ENCODE data around the gene MGAT4A. TPM values are rescaled to one million over a fixed set of nuclear protein-coding genes. Genes with fewer than 3 reads are reported as not detected.

MGAT4A gene
- total and polyA plus RNA-seq, 2 of the 13 experiments (the other 11 are each of a cell fraction or from before 2014, with no cell fraction given) = 47.2 to 90.9 TPM

DNA sequence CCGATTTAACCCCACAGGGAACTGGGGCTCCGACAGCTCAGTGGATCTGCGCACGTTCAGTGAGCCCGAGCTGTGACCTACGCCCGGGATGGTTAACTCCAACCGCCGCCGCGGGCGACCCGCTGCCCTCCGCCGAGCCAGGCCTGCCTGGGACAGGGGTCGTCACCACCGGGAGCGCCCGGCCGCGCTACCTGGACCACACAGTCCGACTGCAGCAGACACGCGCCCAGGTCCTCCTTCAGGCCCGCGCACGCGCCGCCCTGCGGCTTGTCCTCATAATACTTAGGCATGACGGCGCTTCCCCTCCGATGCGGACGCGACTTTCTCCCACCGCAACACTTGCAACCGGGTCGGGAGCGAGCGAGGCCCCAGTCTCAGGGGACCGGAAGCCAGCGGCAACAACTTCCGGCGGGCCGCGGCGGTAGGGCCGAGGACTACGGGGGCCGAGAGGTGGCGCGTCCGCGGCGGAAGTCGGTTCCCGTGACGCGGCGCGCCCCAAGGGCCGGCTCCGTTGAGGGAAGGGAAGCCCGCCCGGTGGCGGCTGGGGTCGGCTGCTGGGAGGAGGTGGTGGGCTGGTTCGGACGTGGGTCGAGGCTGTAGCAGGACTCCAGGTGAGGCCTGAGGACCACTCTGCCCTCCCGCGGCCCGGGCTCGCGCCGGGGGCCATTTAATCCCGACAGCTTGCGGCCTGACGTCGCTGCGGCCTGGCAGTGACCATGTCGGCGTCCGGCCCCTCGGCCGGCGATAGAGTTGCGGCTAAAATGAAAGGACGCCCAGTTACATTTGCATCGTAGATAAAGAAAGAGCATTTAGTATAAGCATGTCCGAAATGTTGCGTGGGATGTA lies 122.6 kb downstream of the MGAT4A start, which contains the start of the genes COA5 and UNC50 (continued):
- TF ChIP-seq, protein P1, sequence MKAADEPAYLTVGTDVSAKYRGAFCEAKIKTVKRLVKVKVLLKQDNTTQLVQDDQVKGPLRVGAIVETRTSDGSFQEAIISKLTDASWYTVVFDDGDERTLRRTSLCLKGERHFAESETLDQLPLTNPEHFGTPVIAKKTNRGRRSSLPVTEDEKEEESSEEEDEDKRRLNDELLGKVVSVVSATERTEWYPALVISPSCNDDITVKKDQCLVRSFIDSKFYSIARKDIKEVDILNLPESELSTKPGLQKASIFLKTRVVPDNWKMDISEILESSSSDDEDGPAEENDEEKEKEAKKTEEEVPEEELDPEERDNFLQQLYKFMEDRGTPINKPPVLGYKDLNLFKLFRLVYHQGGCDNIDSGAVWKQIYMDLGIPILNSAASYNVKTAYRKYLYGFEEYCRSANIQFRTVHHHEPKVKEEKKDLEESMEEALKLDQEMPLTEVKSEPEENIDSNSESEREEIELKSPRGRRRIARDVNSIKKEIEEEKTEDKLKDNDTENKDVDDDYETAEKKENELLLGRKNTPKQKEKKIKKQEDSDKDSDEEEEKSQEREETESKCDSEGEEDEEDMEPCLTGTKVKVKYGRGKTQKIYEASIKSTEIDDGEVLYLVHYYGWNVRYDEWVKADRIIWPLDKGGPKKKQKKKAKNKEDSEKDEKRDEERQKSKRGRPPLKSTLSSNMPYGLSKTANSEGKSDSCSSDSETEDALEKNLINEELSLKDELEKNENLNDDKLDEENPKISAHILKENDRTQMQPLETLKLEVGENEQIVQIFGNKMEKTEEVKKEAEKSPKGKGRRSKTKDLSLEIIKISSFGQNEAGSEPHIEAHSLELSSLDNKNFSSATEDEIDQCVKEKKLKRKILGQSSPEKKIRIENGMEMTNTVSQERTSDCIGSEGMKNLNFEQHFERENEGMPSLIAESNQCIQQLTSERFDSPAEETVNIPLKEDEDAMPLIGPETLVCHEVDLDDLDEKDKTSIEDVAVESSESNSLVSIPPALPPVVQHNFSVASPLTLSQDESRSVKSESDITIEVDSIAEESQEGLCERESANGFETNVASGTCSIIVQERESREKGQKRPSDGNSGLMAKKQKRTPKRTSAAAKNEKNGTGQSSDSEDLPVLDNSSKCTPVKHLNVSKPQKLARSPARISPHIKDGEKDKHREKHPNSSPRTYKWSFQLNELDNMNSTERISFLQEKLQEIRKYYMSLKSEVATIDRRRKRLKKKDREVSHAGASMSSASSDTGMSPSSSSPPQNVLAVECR (CRISPR knock-in tag; IDR thresholded peaks at IDR 0.05; ENCODE audit: borderline replicate concordance) = peak; percentile 99
- TF ChIP-seq, protein P2, sequence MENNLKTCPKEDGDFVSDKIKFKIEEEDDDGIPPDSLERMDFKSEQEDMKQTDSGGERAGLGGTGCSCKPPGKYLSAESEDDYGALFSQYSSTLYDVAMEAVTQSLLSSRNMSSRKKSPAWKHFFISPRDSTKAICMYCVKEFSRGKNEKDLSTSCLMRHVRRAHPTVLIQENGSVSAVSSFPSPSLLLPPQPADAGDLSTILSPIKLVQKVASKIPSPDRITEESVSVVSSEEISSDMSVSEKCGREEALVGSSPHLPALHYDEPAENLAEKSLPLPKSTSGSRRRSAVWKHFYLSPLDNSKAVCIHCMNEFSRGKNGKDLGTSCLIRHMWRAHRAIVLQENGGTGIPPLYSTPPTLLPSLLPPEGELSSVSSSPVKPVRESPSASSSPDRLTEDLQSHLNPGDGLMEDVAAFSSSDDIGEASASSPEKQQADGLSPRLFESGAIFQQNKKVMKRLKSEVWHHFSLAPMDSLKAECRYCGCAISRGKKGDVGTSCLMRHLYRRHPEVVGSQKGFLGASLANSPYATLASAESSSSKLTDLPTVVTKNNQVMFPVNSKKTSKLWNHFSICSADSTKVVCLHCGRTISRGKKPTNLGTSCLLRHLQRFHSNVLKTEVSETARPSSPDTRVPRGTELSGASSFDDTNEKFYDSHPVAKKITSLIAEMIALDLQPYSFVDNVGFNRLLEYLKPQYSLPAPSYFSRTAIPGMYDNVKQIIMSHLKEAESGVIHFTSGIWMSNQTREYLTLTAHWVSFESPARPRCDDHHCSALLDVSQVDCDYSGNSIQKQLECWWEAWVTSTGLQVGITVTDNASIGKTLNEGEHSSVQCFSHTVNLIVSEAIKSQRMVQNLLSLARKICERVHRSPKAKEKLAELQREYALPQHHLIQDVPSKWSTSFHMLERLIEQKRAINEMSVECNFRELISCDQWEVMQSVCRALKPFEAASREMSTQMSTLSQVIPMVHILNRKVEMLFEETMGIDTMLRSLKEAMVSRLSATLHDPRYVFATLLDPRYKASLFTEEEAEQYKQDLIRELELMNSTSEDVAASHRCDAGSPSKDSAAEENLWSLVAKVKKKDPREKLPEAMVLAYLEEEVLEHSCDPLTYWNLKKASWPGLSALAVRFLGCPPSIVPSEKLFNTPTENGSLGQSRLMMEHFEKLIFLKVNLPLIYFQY (CRISPR knock-in tag; IDR thresholded peaks at IDR 0.05; ENCODE audit: borderline replicate concordance) = peak; percentile 94
- TF ChIP-seq, protein P3, sequence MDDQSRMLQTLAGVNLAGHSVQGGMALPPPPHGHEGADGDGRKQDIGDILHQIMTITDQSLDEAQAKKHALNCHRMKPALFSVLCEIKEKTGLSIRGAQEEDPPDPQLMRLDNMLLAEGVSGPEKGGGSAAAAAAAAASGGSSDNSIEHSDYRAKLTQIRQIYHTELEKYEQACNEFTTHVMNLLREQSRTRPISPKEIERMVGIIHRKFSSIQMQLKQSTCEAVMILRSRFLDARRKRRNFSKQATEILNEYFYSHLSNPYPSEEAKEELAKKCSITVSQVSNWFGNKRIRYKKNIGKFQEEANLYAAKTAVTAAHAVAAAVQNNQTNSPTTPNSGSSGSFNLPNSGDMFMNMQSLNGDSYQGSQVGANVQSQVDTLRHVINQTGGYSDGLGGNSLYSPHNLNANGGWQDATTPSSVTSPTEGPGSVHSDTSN (CRISPR knock-in tag; IDR thresholded peaks at IDR 0.05; ENCODE audit: borderline replicate concordance) = no peak
- peak; percentile 100 for TF ChIP-seq ZFY (CRISPR knock-in tag; IDR thresholded peaks at IDR 0.05)
- TF ChIP-seq, protein P4, sequence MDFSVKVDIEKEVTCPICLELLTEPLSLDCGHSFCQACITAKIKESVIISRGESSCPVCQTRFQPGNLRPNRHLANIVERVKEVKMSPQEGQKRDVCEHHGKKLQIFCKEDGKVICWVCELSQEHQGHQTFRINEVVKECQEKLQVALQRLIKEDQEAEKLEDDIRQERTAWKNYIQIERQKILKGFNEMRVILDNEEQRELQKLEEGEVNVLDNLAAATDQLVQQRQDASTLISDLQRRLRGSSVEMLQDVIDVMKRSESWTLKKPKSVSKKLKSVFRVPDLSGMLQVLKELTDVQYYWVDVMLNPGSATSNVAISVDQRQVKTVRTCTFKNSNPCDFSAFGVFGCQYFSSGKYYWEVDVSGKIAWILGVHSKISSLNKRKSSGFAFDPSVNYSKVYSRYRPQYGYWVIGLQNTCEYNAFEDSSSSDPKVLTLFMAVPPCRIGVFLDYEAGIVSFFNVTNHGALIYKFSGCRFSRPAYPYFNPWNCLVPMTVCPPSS (IDR thresholded peaks at IDR 0.05) = no peak
- TF ChIP-seq SRY (CRISPR knock-in tag; IDR thresholded peaks at IDR 0.05) = peak; percentile 98
- peak; percentile 49; the same call in 1 of the 2 replicates for TF ChIP-seq MED13 (CRISPR knock-in tag; IDR thresholded peaks at IDR 0.05)
- TF ChIP-seq PCBP2 (optimal IDR thresholded peaks at IDR 0.05; ENCODE audit: low read depth, low read length, poor library complexity, severe bottlenecking) = no peak
- TF ChIP-seq ZNF530 (CRISPR knock-in tag; IDR thresholded peaks at IDR 0.05; ENCODE audit: low read depth) = no peak
- TF ChIP-seq, protein P5, sequence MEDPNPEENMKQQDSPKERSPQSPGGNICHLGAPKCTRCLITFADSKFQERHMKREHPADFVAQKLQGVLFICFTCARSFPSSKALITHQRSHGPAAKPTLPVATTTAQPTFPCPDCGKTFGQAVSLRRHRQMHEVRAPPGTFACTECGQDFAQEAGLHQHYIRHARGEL (CRISPR knock-in tag; IDR thresholded peaks at IDR 0.05) = peak; percentile 88; the same call in 1 of the 2 replicates
- TF ChIP-seq, protein P6, sequence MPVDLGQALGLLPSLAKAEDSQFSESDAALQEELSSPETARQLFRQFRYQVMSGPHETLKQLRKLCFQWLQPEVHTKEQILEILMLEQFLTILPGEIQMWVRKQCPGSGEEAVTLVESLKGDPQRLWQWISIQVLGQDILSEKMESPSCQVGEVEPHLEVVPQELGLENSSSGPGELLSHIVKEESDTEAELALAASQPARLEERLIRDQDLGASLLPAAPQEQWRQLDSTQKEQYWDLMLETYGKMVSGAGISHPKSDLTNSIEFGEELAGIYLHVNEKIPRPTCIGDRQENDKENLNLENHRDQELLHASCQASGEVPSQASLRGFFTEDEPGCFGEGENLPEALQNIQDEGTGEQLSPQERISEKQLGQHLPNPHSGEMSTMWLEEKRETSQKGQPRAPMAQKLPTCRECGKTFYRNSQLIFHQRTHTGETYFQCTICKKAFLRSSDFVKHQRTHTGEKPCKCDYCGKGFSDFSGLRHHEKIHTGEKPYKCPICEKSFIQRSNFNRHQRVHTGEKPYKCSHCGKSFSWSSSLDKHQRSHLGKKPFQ (CRISPR knock-in tag; IDR thresholded peaks at IDR 0.05; ENCODE audit: insufficient replicate concordance) = peak; percentile 96
- TF ChIP-seq CENPT (CRISPR knock-in tag; IDR thresholded peaks at IDR 0.05; ENCODE audit: low read depth) = peak; percentile 82; the same call in 1 of the 2 replicates
- peak; percentile 69; the same call in 1 of the 2 replicates for TF ChIP-seq ZNF569 (CRISPR knock-in tag; IDR thresholded peaks at IDR 0.05; ENCODE audit: borderline replicate concordance)
